ENCODE results near the gene FOXN1.
A peak's percentile ranks its signal among the peaks of the same experiment; 100 is the strongest.

The FOXN1 gene

DNA sequence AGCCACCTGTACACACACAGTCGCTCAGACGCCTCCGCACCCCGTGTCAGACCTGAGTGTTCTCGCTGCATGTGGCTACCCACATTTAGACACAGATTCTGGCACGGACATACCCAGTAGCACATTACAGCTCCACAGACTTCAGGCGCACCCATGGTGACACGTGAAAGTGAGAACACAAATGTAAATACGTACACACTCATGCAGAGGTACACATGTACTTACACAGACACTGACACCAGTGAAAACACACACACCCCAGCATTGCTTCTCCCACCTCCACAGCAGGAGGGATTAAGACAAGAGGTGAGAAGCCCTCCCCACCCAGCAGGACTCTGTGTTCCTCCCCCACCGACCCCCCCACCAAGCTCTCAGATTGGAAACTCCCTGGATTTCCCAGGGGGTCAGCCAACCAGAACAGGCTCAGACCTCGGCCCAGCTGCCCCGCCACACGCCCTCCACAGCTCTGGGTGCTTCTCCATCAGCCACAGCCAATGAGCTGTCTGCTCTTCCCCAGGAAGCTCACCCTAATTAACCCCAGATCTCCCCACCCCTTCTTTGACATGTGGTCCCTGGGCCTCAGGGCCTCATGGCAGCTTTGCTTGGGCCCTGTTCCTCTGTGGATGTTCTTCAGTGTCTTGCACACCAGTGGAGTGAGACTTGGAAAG is 5.3 kb upstream of the FOXN1 start:
- Histone ChIP-seq H3K27ac (peak overlapping the region; percentile 81), H3K36me3 (no peaks in the 10 kb centered on the region), H3K27me3 (ENCODE audit: insufficient read depth, low read depth, severe bottlenecking) (no peaks in the 10 kb centered on the region), H3K9me3 (ENCODE audit: severe bottlenecking) (no peaks in the 10 kb centered on the region), H3K4me3 (ENCODE audit: low read depth, low read length) (peak overlapping the region; percentile 38)
- peak; percentile 97 for DNase-seq
- TF ChIP-seq, protein P1, sequence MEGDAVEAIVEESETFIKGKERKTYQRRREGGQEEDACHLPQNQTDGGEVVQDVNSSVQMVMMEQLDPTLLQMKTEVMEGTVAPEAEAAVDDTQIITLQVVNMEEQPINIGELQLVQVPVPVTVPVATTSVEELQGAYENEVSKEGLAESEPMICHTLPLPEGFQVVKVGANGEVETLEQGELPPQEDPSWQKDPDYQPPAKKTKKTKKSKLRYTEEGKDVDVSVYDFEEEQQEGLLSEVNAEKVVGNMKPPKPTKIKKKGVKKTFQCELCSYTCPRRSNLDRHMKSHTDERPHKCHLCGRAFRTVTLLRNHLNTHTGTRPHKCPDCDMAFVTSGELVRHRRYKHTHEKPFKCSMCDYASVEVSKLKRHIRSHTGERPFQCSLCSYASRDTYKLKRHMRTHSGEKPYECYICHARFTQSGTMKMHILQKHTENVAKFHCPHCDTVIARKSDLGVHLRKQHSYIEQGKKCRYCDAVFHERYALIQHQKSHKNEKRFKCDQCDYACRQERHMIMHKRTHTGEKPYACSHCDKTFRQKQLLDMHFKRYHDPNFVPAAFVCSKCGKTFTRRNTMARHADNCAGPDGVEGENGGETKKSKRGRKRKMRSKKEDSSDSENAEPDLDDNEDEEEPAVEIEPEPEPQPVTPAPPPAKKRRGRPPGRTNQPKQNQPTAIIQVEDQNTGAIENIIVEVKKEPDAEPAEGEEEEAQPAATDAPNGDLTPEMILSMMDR (IDR thresholded peaks at IDR 0.05; ENCODE audit: low read depth, low read length) = no peak

DNA sequence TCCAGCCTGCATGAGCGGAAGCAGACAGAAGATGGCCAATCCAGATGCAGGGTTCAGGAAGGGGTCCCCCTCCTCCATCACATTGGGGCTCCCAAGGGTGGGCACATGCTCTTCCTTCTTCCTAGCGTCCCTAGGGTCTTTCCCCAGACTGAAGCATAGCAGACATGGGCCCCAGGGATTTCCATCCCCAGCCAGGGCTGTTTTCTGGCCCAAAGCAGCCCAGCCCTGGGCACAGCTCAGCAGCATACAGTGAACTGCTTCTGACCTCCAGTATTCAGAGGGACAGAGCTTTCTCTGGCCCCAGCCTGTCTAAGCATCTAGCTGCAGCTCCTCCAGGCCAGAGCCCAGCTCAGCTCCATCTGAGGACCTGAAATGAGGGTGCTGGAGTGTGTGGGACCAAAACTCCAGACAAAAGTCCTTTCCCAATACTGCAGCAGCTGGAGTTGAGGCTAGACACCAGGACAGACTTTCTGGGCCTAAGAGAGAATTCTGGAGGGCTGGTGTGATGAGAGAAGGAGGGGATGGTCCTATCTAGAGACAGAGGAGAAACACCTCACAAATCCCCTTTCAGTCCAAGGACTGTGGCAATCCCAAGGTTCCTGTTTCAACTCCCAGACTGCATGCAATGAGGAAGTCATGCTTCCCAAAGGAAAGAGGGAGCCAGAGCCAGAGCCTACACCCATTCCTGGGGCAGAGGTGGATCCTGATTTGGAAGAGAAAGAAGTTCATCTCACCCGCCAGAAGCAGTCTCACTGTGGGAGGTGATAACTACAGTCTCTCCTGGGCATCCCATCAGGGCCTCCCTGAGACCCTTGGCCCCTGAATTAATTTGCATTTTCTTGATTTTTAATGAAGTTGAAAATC is 4.5 kb upstream of the FOXN1 start:
- Histone ChIP-seq H3K27ac (peak overlapping the region; percentile 81), H3K4me3 (ENCODE audit: low read depth, low read length) (no peak overlapping the region), H3K9me3 (ENCODE audit: severe bottlenecking) (no peaks in the 10 kb centered on the region), H3K36me3 (no peaks in the 10 kb centered on the region), H3K27me3 (ENCODE audit: insufficient read depth, low read depth, severe bottlenecking) (no peaks in the 10 kb centered on the region)
- DNase-seq = no peak
- TF ChIP-seq, protein P1 (IDR thresholded peaks at IDR 0.05; ENCODE audit: low read depth, low read length) = no peak

DNA sequence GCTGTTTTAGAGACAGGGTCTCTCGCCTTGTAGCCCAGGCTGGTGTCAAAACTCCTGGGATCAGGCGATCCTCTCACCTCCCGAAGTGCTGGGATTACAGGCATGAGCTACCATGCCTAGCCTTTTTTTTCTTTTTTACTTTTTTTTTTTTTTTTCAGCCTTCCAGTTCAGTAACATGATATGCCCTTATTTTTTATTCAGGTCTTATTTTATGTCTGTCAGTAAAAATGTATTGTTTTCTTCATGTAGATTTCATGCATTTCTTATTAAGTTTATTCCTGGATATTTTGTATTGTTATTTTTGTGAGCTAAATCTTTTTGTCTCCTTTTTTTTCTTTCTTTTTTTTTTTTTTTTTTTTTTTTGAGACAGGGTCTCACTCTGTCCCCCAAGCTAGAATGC is 2.7 kb upstream of the FOXN1 start:
- DNase-seq = no peak
- no peaks in the 10 kb centered on the region for H3K36me3 ChIP-seq
- no peak overlapping the region for H3K27ac ChIP-seq
- H3K9me3 ChIP-seq (ENCODE audit: severe bottlenecking) = no peaks in the 10 kb centered on the region
- TF ChIP-seq, protein P1 (IDR thresholded peaks at IDR 0.05; ENCODE audit: low read depth, low read length) = no peak
- no peak overlapping the region for H3K4me3 ChIP-seq (ENCODE audit: low read depth, low read length)
- H3K27me3 ChIP-seq (ENCODE audit: insufficient read depth, low read depth, severe bottlenecking) = no peaks in the 10 kb centered on the region

DNA sequence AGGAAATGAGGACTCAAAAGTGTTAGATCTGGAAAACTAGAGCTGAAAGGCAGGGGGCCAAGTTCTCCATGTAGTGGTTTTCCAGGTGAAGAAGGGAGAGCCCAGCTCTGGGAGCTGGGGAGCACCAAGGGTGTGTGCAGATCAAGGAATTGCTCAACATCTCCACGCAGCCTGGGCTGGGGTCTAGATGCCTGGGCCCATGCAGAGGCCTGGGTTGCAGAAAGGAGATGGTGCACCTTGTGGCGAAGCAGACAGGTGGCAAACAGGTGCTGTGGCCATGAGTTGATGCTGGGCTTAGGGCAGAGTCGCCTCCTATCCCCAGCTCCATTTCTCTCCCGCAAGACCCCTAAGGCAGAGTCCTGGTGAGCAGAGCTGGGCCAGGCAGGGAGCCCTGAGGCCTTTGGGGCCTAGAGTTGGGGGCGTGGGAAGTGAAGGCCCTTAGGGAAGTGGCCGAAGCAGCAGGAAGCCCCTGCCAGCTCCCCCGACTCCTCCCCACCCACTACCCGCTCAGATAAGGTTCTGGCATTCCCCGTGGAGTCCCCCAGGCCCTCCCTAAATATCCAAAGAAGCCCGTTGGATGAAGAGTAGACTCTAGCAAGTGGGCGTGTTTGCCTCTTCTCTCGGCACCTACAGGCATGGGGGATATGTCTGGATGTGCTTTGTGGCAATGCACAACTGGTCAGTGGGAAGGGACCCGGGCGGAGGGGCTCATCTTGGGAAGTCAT is 777 bp downstream of the FOXN1 start:
- H3K4me3 ChIP-seq (ENCODE audit: low read depth, low read length) = no peak overlapping the region
- peak overlapping the region; percentile 89 for H3K27ac ChIP-seq
- TF ChIP-seq, protein P1 (IDR thresholded peaks at IDR 0.05; ENCODE audit: low read depth, low read length) = no peak
- H3K36me3 ChIP-seq = no peaks in the 10 kb centered on the region
- H3K9me3 ChIP-seq (ENCODE audit: severe bottlenecking) = no peaks in the 10 kb centered on the region
- no peak for DNase-seq
- H3K27me3 ChIP-seq (ENCODE audit: insufficient read depth, low read depth, severe bottlenecking) = no peaks in the 10 kb centered on the region

DNA sequence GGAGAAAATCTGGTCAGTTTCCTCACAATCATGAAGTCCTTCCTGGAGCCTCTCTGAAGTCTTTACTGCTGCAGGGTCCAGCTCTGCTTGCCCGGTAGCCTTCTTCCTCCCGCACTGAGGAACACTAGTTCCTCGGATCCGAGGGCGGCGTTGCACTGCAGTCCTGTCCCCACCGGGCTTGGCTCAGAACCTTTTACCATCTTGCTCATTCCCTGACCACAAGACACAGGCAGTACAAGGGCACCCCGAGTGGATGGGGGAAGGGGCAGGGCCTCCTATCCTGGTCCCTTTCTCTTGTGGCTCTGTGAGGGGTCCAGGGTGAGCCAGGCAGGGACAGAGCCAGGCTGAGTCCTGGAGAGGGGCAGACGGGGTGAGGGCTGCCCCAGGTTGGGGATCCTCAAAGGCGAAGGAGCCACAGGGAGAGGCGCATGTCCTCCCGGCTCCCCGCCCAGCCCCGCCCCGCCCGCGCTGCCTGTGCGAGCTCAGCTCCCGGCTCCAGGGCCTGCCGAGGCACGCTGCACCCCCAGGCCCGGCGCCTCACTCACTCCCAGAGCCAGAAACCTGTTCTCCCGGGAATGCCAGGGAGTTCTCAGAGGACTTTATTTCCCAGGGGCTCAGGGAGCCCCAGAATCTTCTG is 1.5 kb downstream of the FOXN1 start:
- H3K27ac ChIP-seq = peak overlapping the region; percentile 89
- H3K4me3 ChIP-seq (ENCODE audit: low read depth, low read length) = peak overlapping the region; percentile 18
- TF ChIP-seq, protein P1 (IDR thresholded peaks at IDR 0.05; ENCODE audit: low read depth, low read length) = no peak
- no peaks in the 10 kb centered on the region for H3K27me3 ChIP-seq (ENCODE audit: insufficient read depth, low read depth, severe bottlenecking)
- peak; percentile 43 for DNase-seq
- H3K36me3 ChIP-seq = no peaks in the 10 kb centered on the region
- H3K9me3 ChIP-seq (ENCODE audit: severe bottlenecking) = no peaks in the 10 kb centered on the region
